SK-N-SH (cell line): ENCODE results near the gene NANOS2.

Experiments used
- CHD2 ChIP-seq: fragments of 150-350 bp; IDR thresholded peaks from 2 replicates; pipeline ENCODE4 v1.6.1; 2018; ENCODE audit warnings: low read length; ENCODE audit not compliant: partially characterized antibody
- RFX5 ChIP-seq: IDR thresholded peaks from 2 replicates; pipeline ENCODE4 v1.6.1; 2012; ENCODE audit warnings: mild to moderate bottlenecking, improper control_type of control experiment, low read length
- TEAD4 ChIP-seq: IDR thresholded peaks from 2 replicates; pipeline ENCODE4 v1.4.0; 2012; ENCODE audit warnings: mild to moderate bottlenecking, borderline replicate concordance; ENCODE audit not compliant: insufficient read depth
- TF ChIP-seq, protein P1 (sequence below): fragments of 200-600 bp; sonication (generic); IDR thresholded peaks from 2 replicates; pipeline ENCODE4 v1.6.1; 2017; ENCODE audit warnings: antibody characterized with exemption, mild to moderate bottlenecking, moderate library complexity
- TF ChIP-seq, protein P2 (sequence below): IDR thresholded peaks from 2 replicates; pipeline ENCODE4 v1.4.0; 2012; ENCODE audit warnings: low read depth

DNA sequence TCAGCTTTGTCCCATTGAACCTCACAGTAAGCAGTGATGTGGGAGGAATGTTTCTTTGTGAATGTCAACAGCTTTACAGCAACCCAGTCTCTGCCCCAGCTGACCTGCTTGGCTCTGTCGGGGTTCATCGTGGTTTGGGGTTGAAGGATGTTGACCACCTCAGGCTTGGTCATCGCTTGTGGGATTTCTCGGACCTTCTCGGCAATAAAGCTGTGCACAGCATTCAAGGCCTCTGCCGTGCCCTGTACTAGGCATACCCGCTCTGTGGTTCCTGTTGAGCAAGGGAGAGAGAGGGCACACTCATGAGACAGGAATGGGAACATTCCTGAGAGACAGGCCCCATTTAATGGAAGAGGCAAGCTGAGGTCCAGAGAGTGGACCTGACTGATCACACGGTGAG lies 39.1 kb upstream of the NANOS2 start:
- TF ChIP-seq, protein P1, sequence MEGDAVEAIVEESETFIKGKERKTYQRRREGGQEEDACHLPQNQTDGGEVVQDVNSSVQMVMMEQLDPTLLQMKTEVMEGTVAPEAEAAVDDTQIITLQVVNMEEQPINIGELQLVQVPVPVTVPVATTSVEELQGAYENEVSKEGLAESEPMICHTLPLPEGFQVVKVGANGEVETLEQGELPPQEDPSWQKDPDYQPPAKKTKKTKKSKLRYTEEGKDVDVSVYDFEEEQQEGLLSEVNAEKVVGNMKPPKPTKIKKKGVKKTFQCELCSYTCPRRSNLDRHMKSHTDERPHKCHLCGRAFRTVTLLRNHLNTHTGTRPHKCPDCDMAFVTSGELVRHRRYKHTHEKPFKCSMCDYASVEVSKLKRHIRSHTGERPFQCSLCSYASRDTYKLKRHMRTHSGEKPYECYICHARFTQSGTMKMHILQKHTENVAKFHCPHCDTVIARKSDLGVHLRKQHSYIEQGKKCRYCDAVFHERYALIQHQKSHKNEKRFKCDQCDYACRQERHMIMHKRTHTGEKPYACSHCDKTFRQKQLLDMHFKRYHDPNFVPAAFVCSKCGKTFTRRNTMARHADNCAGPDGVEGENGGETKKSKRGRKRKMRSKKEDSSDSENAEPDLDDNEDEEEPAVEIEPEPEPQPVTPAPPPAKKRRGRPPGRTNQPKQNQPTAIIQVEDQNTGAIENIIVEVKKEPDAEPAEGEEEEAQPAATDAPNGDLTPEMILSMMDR = no peak
- no peak for TF ChIP-seq RFX5
- TF ChIP-seq TEAD4 = no peak
- TF ChIP-seq CHD2 = no peak
- TF ChIP-seq, protein P2, sequence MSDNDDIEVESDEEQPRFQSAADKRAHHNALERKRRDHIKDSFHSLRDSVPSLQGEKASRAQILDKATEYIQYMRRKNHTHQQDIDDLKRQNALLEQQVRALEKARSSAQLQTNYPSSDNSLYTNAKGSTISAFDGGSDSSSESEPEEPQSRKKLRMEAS = no peak
